AG09309 (cell line): Measurements from ENCODE around the gene MAD1L1.
A peak's percentile ranks its signal among the peaks of the same experiment; 100 is the strongest.

Experiments
- DNase-seq: peaks from one replicate; pipeline ENCODE4 v3.0.0-alpha.2; 2010; ENCODE audit warnings: low read depth
- H3K4me3 ChIP-seq: 2 replicates; pipeline ENCODE4 v1.5.1; 2011; ENCODE audit warnings: mild to moderate bottlenecking, low read depth, low read length, moderate library complexity; ENCODE audit not compliant: control insufficient read depth
- TF ChIP-seq, protein P1 (sequence below): IDR thresholded peaks from 2 replicates; pipeline ENCODE4 v1.5.1; 2011; ENCODE audit warnings: mild to moderate bottlenecking, low read depth, low read length, inconsistent platforms; ENCODE audit not compliant: insufficient read depth, control insufficient read depth; ENCODE audit errors: missing control alignments

MAD1L1 gene

DNA sequence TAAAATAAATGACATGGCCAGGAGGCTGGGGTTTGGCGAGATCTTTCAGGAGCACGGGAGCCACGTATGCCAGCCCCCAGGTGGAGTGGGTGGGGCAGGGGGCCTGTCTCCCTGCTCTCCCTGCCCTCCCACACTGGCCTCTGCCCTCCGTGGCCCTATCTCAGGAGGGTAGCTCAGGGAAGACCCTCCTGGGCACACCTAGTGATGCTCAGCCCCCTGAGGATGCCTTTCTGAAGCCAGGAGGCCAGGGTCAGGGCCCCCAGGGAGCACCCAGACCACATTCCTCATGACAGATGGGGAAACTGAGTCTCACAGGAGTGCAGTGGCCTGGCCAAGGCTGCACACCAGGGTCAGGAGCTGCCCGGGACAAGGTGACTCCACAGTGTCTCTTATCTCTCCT, 339.3 kb downstream of the MAD1L1 start:
- DNase-seq: no peak
- no peak overlapping the region for H3K4me3 ChIP-seq
- TF ChIP-seq, protein P1, sequence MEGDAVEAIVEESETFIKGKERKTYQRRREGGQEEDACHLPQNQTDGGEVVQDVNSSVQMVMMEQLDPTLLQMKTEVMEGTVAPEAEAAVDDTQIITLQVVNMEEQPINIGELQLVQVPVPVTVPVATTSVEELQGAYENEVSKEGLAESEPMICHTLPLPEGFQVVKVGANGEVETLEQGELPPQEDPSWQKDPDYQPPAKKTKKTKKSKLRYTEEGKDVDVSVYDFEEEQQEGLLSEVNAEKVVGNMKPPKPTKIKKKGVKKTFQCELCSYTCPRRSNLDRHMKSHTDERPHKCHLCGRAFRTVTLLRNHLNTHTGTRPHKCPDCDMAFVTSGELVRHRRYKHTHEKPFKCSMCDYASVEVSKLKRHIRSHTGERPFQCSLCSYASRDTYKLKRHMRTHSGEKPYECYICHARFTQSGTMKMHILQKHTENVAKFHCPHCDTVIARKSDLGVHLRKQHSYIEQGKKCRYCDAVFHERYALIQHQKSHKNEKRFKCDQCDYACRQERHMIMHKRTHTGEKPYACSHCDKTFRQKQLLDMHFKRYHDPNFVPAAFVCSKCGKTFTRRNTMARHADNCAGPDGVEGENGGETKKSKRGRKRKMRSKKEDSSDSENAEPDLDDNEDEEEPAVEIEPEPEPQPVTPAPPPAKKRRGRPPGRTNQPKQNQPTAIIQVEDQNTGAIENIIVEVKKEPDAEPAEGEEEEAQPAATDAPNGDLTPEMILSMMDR: no peak

DNA sequence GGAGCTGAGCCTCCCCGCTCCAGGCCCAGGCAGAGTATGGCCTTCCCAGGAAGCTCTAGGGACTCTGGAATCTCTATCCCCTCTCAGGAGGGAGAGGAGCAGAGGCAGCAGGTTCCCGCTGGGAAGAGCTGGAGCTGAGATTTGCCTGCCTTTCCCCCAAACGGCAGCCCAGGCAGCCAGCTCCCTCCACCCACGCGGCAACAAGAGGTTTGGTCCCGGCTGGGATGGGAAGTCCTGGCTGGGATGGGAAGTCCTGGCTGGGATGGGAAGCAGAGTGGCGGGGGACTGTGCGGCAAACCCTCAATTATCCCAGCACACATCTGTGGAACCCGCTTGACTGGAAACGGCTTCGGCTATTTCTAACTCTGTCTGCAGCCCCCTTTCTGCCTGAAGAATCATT, 339.7 kb downstream of the MAD1L1 start:
- TF ChIP-seq, protein P1: no peak
- H3K4me3 ChIP-seq: no peak overlapping the region
- DNase-seq: no peak

DNA sequence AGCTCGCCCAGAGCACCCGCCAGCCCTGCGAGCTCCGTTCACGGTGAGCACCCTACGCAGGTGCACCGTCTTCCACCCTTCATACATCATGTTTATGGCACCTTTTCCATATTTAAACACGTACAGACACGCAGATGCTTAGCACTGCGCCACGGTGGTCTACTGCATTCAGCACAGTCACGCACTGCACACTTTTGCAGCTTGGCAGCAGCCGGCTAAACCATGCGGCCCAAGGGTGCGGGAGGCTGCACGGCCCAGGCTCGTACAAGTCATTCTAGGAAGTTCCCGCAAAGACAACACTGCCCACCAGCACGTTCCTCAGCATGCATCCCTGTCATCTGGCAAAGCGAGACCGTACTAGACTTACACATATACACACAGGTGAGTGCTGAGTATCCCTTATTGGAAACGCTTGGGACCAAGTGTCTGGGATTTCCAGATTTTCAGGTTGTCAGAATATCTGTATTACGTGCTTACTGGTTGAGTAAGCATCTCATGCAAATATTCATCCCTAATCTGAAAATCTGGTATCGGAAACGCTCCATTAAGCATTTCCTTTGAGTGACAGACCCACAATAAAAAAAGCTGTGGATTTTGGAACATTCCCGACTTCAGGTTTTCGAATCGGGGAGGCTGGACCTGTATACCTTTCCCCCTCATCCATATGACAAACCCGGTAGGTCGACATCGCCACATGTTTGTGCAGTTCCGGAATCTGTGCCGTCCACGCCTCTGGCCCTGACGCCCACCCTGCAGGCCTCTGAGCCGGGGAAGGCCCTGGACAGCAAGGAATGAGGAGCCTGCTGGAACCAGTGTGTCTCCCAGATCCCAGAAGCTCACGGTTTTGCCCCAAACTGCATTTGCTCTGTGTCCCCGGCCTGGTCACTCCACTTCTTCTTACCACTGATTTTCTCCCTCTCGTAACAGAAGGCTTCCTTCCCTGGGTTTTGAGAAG, 340.5 kb downstream of the MAD1L1 start:
- TF ChIP-seq, protein P1: no peak
- H3K4me3 ChIP-seq: no peak overlapping the region
- DNase-seq: no peak

DNA sequence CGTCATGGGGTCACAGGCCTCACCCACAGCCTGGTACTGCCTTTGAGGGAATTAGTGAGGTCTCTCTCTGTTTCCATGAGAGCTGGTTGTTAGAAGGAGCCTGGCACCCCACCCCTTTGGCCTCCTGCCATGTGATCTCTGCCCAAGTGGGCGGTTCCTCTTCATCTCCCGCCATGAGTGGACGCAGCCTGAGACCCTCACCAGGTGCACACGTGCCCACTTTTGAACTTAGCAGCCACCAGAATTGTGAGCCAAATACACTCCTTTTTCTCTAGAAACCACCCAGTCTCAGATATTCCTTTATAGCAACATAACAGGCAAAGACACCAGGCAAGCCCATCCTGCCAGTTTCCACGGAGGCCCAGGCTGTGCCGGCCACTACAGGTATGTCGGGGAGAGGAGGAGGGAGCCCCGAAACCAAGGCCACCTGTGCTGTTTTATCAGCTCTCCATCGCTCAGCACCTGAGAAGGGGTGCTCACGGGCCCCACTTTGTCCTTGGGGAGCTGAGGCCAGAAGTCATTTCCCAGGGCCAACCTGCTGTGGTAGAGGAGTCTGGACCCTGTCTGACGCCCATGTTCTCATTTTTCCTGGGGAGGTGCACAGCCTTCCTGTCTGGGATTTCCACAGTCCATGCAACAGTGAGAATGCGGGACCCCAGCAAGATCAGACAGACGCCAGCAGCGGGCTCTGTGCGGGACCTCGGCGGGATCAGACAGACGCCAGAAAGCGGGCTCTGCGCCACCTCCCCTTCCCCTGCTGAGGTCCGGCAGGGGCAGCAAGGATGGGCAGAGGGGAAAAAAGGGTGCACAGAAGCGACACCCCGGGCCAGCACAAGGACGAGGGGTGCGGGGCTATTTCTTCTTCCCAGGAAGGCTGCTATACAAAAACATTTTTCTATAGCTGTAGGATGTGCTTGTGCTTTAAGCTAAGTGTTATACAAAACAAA, 342.2 kb downstream of the MAD1L1 start:
- no peak for DNase-seq

DNA sequence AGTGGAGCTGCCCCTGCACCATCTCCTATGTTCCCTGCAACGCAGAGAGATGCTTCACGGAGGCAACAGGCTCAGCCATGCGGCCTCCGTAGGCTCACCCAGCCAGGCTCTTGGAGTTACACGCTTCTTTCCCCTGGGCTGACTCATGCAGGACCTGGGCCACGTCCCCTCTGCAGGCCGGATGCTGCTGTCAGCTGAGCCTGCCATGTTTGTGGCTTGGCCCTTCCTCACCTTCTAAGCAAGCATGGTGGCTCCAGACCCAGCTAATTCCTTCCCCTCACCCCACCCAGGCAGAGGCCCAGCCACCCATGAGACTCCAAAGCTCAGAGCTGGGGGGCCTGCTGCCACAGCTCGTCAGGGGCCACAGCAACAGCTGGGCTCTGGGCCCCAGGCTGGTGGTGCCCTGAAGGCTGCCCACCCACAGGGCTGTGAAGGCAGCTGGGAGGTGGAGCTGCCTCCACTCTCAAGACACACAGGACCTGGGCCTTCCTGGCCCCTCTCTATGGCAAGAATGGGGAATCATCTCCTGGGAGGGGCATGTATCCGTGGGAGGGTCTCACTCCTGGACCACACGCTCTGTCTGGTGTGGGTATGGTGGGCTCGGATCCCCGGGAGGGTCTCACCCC, 343.1 kb downstream of the MAD1L1 start:
- TF ChIP-seq, protein P1: no peak
- peak; percentile 31 for DNase-seq
- no peak overlapping the region for H3K4me3 ChIP-seq

More for the DNA sequence above, 342.2 kb downstream of the MAD1L1 start:
- no peak overlapping the region for H3K4me3 ChIP-seq
- TF ChIP-seq, protein P1: no peak

DNA sequence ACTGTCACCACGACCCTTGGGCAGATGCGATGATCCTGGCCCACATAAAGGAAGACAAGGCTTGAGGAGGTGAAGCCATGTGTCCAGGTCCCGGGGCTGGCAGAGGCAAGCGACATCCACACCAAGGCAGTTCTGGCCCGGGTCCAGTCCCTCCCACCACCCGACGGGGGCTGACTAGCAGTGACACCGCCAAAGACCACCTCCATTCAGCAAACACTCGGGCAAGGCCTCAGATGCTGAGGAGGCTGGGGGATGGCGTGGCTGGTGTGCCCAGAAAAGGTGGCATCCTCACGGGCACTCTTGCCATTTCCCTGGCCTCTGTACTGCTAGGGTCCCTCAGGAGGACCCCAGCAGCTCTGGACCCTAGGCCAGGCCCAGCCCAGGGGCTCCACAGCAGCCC, 343.7 kb downstream of the MAD1L1 start:
- no peak overlapping the region for H3K4me3 ChIP-seq
- TF ChIP-seq, protein P1: no peak
- no peak for DNase-seq
